Suprapubic skin (tissue), 4 donors: ENCODE results near the gene CADM4. TPM values are rescaled to one million over a fixed set of nuclear protein-coding genes. Genes with fewer than 3 reads are reported as not detected.

Source experiments
- DNase-seq, 2 donors: peaks; one replicate each; pipeline ENCODE4 v3.0.0-alpha.2; 2019; ENCODE audit warnings: low spot score in 2 of 2
- H3K27ac ChIP-seq: fragments of 200-600 bp; sonication (generic); one replicate; pipeline ENCODE4 v1.5.1; 2019
- H3K27me3 ChIP-seq: fragments of 200-600 bp; sonication (generic); one replicate; pipeline ENCODE4 v1.5.1; 2019
- H3K36me3 ChIP-seq: fragments of 200-600 bp; sonication (generic); one replicate; pipeline ENCODE4 v1.5.1; 2019
- H3K4me1 ChIP-seq: fragments of 200-600 bp; sonication (generic); one replicate; pipeline ENCODE4 v1.5.1; 2019
- H3K4me3 ChIP-seq: fragments of 200-600 bp; sonication (generic); one replicate; pipeline ENCODE4 v1.5.1; 2019; ENCODE audit warnings: mild to moderate bottlenecking
- H3K9me3 ChIP-seq: fragments of 200-600 bp; sonication (generic); one replicate; pipeline ENCODE4 v1.5.1; 2019
- CTCF ChIP-seq, 2 donors: fragments of 200-600 bp in 1 of 2; fragments of 450-650 bp in 1 of 2; sonication (generic) in 1 of 2; IDR thresholded peaks; one replicate each; pipeline ENCODE4 v1.5.1; 2016 to 2019; ENCODE audit warnings: antibody characterized with exemption in 2 of 2, mild to moderate bottlenecking in 1 of 2, moderate library complexity in 1 of 2
- EP300 ChIP-seq: sonication (generic); formaldehyde crosslinking; IDR thresholded peaks from one replicate; pipeline ENCODE4 v1.6.1; 2017; ENCODE audit warnings: antibody characterized with exemption
- POLR2A ChIP-seq, 2 donors: fragments of 450-650 bp; IDR thresholded peaks; one replicate each; pipeline ENCODE4 v1.6.1; 2017; ENCODE audit warnings: antibody characterized with exemption in 2 of 2, mild to moderate bottlenecking in 2 of 2, moderate library complexity in 2 of 2
- POLR2AphosphoS5 ChIP-seq, 3 donors: sonication (generic); formaldehyde crosslinking; IDR thresholded peaks; one replicate each; pipeline ENCODE4 v1.6.1; 2017; ENCODE audit warnings: antibody characterized with exemption in 3 of 3
- WGBS: methylation state at CpG from one replicate; pipeline ENCODE4 v1.1.5; 2018; 5-methylcytosine and 5-hydroxymethylcytosine counted together
- total RNA-seq, 4 donors: library from RNA; depleted of rRNA; stranded (reverse); fragments of >200 nt; gene quantifications; one replicate each; pipeline ENCODE4 v1.1.0, GENCODE V29; 2016

CADM4 gene
- total RNA-seq, 4 donors from 2014 or later = 14.1 to 23.8 (median 15.7) TPM

GRCh38 chr19:43675269-43675879 lies 35.7 kb upstream of the CADM4 start:
- no peak for TF ChIP-seq EP300
- no peak for TF ChIP-seq POLR2AphosphoS5 (IDR thresholded peaks at IDR 0.05)
- TF ChIP-seq CTCF (IDR thresholded peaks at IDR 0.05) = no peak
- peak in 1 of 2 donors; percentile 83 for DNase-seq
- Histone ChIP-seq H3K4me1 (peaks cover 17% of the 10 kb centered on the region), H3K27me3 (no peaks in the 10 kb centered on the region), H3K27ac (peak overlapping the region; percentile 41), H3K4me3 (no peak overlapping the region), H3K36me3 (no peaks in the 10 kb centered on the region), H3K9me3 (no peaks in the 10 kb centered on the region)
- 9% methylated on average over 8 of the region's 8 CpGs for WGBS

- Histone ChIP-seq H3K9me3 (no peaks in the 10 kb centered on the region), H3K36me3 (no peaks in the 10 kb centered on the region), H3K27ac (peak overlapping the region; percentile 41), H3K4me1 (peaks cover 24% of the 10 kb centered on the region), H3K4me3 (no peak overlapping the region), H3K27me3 (no peaks in the 10 kb centered on the region)
- no peak for DNase-seq
- WGBS = 88% methylated on average over 3 of the region's 3 CpGs
- TF ChIP-seq POLR2A (IDR thresholded peaks at IDR 0.05) (no peak), POLR2AphosphoS5 (IDR thresholded peaks at IDR 0.05) (no peak), EP300 (no peak), CTCF (IDR thresholded peaks at IDR 0.05) (no peak)
Measured at GRCh38 chr19:43674596-43674995, 34.9 kb upstream of the CADM4 start.

- DNase-seq = no peak
- Histone ChIP-seq H3K9me3 (no peaks in the 10 kb centered on the region), H3K36me3 (no peaks in the 10 kb centered on the region), H3K27ac (no peak overlapping the region), H3K27me3 (no peaks in the 10 kb centered on the region), H3K4me3 (no peak overlapping the region), H3K4me1 (peaks cover 28% of the 10 kb centered on the region)
- WGBS = 85% methylated on average over 8 of the region's 8 CpGs
- no peak for TF ChIP-seq POLR2A (IDR thresholded peaks at IDR 0.05)
- no peak for TF ChIP-seq EP300
- no peak for TF ChIP-seq CTCF (IDR thresholded peaks at IDR 0.05)
- TF ChIP-seq POLR2AphosphoS5 (IDR thresholded peaks at IDR 0.05) = no peak
Measured at GRCh38 chr19:43674183-43674582, 34.5 kb upstream of the CADM4 start.

DNA sequence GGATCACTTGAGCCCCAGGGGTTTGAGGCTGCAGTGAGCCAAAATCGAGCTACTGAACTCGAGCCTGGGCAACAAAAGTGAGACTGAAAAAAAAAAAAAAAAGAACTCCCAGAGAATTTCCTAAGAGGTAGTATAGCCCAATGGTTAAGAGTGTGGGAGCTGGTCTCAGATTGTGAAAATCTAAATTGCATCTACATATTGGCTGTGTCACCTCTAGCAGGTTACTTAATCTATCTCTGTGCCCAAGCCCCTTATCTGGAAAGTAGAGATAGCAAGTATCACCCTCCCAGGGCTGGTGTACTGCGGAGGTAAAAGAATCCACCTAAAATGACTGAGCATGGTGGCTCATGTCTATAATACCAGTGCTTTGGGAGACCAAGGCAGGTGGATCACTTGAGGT lies 34.0 kb upstream of the CADM4 start:
- Histone ChIP-seq H3K27ac (no peak overlapping the region), H3K4me1 (peaks cover 32% of the 10 kb centered on the region), H3K4me3 (no peak overlapping the region), H3K9me3 (no peaks in the 10 kb centered on the region), H3K27me3 (no peaks in the 10 kb centered on the region), H3K36me3 (no peaks in the 10 kb centered on the region)
- WGBS = 71% methylated on average over 3 of the region's 3 CpGs
- TF ChIP-seq POLR2AphosphoS5 (IDR thresholded peaks at IDR 0.05) (no peak), CTCF (IDR thresholded peaks at IDR 0.05) (no peak), EP300 (no peak), POLR2A (IDR thresholded peaks at IDR 0.05) (no peak)
- no peak for DNase-seq

DNA sequence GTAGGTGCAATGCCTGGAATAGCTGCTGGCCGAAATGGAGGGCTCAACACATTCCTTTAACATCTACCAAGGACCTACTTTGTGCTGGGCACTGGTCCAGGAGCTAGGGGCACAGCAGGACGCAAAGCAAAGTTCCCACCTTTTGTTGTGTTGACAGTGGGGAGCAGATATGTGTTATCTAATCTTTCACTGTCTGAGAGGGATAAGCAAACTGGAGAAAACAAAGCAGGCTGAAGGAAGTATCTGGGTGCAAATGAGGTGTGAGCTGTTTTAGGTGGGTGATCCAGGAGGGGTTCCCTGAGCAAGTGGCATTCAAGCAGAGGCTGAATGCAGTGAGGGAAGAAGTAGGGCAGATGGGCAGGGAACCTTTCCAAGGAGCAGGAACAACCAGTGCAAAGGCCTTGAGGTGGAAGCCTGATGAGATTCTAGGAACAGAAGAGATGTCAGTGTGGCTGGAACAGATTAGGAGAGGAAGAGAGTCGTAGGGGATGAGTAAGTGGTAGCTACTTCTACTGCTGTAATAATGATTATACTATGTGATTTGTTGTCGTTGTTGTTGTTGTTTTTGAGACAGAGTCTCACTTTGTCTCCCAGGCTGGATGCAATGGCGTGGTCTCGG lies 32.5 kb upstream of the CADM4 start:
- no peak for DNase-seq
- WGBS = 67% methylated on average over 6 of the region's 6 CpGs
- TF ChIP-seq EP300 = no peak
- TF ChIP-seq CTCF (IDR thresholded peaks at IDR 0.05) = no peak
- no peak for TF ChIP-seq POLR2A (IDR thresholded peaks at IDR 0.05)
- TF ChIP-seq POLR2AphosphoS5 (IDR thresholded peaks at IDR 0.05) = no peak
- Histone ChIP-seq H3K4me1 (peaks cover 40% of the 10 kb centered on the region), H3K27ac (no peak overlapping the region), H3K27me3 (no peaks in the 10 kb centered on the region), H3K36me3 (no peaks in the 10 kb centered on the region), H3K9me3 (no peaks in the 10 kb centered on the region), H3K4me3 (no peak overlapping the region)
